CD4-positive, alpha-beta T cell treated with Interleukin-15 for 4 hours (primary cell): Measurements from ENCODE around the gene TRIOBP.

Source experiments
- DNase-seq: peaks from one replicate; pipeline ENCODE4 v3.0.0-alpha.2; 2020; ENCODE audit warnings: low spot score

TRIOBP gene

GRCh38 chr22:37664249-37665101, 32.4 kb upstream of the TRIOBP start:
- no peak for DNase-seq

DNA sequence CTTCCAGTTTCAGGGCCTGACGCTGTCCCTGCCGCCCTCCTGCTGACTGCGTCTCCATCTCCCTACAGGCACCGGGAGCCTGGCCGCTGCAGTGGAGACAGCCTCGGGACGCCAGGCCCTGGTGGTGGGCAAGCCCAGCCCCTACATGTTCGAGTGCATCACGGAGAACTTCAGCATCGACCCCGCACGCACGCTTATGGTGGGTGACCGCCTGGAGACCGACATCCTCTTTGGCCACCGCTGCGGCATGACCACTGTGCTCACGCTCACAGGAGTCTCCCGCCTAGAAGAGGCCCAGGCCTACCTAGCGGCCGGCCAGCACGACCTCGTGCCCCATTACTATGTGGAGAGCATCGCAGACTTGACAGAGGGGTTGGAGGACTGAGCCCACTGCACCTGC, 31.4 kb upstream of the TRIOBP start:
- no peak for DNase-seq

DNA sequence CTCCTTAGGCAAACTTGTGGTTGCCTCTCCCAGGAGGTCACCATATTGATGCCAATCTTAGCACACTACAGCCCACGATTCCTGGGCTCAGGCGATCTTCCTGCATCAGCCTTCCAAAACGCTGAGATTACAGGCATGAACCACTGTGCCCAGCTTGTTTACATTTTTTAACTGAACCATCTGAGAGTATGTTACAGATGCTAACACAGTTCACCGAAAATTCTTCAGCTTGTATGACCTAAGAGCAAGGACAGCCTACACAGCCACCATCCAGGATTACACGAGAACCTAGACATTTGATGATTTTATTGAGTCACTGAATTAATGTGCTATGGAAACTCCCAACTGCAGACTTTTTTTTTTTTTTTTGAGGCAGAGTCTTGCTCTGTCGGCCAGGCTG, 27.3 kb upstream of the TRIOBP start:
- DNase-seq = no peak

DNA sequence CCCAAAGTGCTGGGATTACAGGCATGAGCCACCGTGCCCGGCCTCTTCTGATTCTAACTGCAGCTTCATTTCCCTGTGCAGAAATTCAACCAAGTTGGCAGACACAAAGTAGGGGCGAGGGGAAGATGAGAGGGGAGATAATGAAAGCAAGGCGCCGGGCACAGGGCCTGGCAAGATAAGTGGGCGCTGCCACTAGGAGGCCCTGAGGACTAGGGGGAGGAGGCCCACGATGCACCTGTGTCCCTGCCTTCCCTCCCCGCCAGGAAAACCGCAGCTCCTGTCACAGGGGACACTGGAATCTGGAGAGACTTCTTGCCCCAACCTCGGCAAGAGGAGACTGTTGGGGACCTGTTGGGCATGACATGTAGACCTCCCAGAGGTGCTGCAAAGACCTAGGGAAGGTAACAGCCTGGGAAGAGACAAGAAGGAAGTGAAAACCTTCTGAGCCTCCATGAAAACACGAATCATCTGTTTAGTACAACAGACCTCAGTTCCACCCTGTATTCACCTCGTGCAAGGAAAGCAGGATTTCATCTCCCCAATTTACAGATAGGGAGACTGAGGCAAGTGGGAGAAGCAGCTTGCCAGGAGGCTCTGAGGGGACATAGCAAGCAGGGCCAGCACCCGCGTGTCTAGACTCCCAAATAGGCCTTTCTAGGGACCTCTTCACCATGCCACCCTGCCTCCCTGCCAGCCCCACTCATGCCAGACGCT, 24.5 kb upstream of the TRIOBP start:
- DNase-seq = no peak

DNA sequence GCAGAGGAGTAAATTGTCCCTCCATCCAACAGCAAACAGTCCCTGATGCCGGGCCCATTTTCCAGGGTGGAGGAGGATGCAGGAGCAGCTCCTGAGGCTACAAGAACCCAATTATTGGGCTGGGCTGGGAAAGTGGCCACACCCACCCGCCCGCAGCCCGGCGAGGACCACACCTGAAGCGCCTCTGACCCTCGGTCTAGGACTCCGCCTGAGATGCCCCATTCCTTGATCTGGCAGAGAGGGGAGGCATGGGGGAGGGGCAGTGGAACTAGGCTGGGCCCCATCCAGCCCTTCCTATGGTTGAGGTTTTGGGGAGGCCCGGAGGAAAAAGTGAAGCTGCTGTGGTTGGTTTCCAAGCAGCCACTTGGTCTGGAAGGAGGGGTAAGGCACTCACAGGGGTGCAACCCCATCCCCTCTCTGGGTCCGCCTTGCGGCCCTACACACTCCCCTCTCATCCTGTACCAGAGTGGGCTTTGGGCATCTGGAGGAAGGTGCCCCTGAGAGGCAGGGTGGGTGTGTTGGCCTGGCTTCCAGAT, 23.9 kb upstream of the TRIOBP start:
- no peak for DNase-seq

DNA sequence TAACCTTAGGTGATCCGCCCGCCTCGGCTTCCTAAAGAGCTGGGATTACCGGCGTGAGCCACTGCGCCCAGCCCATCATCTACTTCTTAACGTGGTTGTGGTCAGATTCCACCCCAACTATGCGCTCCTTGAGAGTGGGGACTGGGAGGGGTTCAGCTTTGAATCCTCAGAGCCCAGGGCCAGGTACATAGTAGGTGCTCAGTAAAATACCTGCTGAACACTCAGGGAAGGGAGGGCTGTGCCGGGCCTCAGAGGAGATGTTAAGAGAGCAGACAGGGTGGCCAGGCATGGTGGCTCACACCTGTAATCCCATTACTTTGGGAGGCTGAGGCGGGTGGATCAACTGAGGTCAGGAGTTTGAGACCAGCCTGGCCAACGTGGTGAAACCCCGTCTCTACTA, 22.6 kb upstream of the TRIOBP start:
- DNase-seq = no peak

GRCh38 chr22:37674951-37675929, 21.6 kb upstream of the TRIOBP start, which contains the start of gene LGALS1:
Gene LGALS1 (plus strand): TSS chr22:37675636. CDS start chr22:37675703, 67 bp downstream.
- DNase-seq = peak; percentile 68

DNA sequence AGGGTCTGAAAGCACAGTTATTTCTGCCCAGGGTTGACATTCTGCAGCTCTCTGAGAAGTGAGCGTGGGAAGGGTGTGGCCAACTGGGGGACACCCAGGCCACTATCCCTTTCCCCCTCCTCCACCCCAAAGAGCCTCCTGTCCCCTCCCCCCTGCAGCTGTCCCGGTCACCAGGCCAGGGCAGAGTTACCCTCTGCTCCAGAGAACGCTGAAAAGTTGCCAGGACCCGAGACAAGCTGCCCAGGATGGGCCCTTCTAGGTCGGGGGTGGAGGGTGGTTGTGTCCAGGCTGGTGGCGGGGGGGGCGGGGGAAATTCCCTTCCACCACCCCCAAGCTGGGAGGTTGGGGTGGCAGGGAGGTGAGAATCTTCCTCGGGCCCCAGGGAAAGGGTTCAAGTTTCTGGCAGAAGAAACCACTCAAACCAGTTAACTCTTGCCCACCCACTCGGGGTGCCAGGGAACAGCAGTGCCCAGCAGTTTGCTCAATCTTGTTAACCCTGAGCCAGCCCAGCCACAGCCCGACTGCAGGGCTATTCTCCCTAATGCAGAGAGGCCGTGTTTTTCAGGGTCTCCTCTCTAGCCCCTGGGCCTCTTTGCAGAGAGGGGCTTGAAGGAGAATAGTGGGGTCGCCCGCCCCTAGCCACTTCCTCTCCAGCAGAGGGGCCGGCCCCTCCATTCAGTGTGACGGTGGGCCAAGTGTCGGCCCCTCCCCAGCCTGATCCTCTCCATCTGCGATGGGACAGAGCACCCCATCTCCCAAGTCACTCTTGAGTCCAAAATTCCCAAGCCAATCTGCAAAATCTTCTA, 20.7 kb upstream of the TRIOBP start:
- peak; percentile 30 for DNase-seq

DNA sequence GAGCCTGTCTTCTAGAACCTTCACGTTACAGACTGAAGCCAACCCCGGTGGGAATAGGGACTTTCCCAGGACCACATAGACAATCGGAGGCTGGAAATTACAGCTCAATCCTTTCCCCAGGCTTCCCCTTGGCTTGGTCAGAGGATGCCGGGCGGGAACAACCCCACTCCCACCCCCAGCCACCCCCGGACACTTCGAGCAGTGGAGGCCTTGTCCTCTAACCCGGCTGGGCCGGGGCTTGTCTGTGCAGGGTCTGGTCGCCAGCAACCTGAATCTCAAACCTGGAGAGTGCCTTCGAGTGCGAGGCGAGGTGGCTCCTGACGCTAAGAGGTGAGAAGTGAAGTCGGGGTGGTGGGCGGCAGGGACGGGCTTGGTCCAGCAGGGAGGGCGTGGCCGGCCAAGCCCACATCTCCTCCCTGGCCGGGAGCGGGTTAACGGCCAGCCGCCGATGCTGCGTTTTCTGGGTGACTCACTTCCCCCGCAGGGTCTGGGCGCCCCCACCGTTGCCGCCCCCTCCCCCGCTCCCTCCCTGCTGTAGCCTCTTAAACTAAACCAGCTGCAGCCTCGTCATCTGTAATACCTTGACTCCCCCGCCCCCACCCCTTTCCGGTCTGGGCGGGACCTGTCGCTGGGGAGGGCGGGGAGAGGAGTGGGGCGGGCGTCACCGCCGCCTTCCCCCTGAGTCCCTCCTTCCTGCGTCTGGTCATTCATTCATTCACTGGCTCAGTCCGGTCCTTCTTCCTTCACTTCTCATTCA, 19.9 kb upstream of the TRIOBP start:
- DNase-seq = peak; percentile 95

DNA sequence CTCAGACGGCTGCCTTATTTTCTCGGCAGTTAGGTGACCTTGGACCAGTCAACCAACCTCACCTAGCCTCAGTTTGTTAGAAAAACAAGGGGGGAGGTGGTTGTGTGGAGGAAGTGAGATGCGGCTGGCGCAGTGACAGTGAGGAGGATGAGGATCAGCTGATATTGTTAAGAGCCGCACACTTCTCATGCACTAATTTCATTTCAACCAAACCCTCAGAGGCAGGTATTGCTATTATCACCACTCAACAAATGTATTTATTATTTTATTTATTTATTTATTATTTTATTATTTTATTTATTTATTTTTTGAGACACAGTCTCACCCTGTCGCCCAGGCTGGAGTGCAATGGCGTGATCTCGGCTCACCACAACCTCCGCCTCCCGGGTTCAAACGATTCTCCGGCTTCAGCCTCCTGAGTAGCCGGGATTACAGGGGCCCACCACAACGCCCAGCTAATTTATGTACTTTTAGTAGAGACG, 19.3 kb upstream of the TRIOBP start:
- DNase-seq = no peak

GRCh38 chr22:37678372-37678771, 18.5 kb upstream of the TRIOBP start:
- no peak for DNase-seq

DNA sequence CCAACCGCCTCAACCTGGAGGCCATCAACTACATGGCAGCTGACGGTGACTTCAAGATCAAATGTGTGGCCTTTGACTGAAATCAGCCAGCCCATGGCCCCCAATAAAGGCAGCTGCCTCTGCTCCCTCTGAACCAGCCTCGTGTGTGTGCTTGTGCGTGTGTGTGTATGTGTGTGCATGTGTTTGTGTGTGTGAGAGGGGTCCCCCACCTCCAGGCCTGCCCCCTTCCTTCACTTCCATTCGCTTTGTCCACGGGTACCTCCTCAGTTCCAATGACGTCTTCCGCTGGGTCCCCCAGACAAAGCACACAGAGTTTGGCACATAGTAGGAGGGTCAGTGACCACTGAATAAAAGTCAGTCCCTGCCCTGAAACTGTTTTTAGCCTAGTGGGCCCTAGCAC, 17.2 kb upstream of the TRIOBP start:
- DNase-seq = no peak

GRCh38 chr22:37680191-37680851, 16.5 kb upstream of the TRIOBP start:
- DNase-seq = no peak

DNA sequence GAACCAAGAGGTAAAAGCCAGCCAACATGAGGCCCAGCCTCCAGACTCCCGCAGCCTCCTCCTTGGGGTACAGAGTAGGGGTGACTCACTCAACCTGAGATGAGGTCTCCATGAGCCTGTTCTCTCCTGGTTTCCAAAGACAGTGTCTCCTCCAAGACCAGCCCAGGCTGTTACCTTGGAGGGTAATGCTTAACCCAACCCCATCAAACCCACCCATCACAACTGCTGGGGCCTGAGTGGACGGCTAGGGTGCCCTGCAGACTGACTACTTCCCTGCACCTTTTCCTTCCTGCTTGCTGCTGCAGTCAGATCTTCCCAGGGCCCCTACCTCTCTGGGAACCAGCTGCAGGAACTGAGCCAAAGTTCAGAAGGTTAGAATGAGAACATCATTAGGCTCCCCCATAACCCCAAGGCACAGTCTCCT, 15.8 kb upstream of the TRIOBP start:
- DNase-seq = no peak

DNA sequence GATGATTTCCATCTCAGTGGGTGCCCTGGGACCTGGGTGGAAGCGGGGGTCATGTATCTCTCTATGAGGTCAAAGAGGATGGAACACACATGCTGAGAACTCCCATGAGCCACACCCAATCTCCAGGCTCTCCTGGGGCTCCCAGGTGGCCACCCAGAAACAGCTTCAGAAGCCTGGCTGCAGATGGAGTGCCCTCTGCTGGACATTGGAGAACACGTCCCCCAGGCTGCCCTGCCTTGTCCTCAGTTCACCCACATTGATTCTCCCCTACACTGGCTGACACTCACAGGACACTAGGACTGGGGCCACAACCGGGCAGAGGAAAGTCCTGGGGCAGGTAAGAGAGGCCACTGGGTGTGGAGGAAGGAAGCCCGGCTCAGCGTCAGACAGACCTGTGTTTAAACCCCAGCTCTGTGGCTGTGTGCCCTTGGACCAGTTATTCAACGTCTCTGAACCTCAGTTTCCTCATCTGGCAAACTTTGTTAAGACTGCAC, 15.2 kb upstream of the TRIOBP start:
- DNase-seq = peak; percentile 78

- no peak for DNase-seq
Observed at GRCh38 chr22:37684803-37685615, 11.8 kb upstream of the TRIOBP start.

GRCh38 chr22:37686002-37686982, 10.6 kb upstream of the TRIOBP start, which contains the start of gene NOL12:
Gene NOL12 (plus strand): TSS chr22:37686343. CDS start chr22:37686393, 50 bp downstream.
- DNase-seq = peak; percentile 83
